DOHH2 (cell line): ENCODE measurements around the gene IRF2BP2.

Source experiments
- H3F3A ChIP-seq: fragments of 200-600 bp; sonication (generic), shearing (Covaris generic); 2 replicates; pipeline ENCODE4 v1.6.0; 2016; ENCODE audit warnings: antibody characterized with exemption, mild to moderate bottlenecking; ENCODE audit not compliant: control insufficient read depth, insufficient read depth
- H3K27ac ChIP-seq: fragments of 200-600 bp; sonication (generic); 2 replicates; pipeline ENCODE4 v1.5.1; 2014; ENCODE audit warnings: low read depth, mild to moderate bottlenecking, low read length, moderate library complexity
- H3K27me3 ChIP-seq: fragments of 200-600 bp; sonication (generic); 2 replicates; pipeline ENCODE4 v1.6.1; 2014; ENCODE audit warnings: mild to moderate bottlenecking, low read length, mixed read lengths; ENCODE audit not compliant: control insufficient read depth
- H3K36me3 ChIP-seq: fragments of 200-600 bp; sonication (generic); 2 replicates; pipeline ENCODE4 v1.6.1; 2014; ENCODE audit warnings: mild to moderate bottlenecking, low read length, moderate library complexity, mixed read lengths; ENCODE audit not compliant: control insufficient read depth
- H3K4me1 ChIP-seq: fragments of 200-600 bp; sonication (generic); 2 replicates; pipeline ENCODE4 v1.6.1; 2014; ENCODE audit warnings: mild to moderate bottlenecking, low read length, mixed read lengths; ENCODE audit not compliant: control insufficient read depth
- H3K4me2 ChIP-seq: fragments of 200-600 bp; sonication (generic); 2 replicates; pipeline ENCODE4 v1.6.0; 2014; ENCODE audit warnings: mild to moderate bottlenecking, low read length, moderate library complexity
- H3K4me3 ChIP-seq: fragments of 200-600 bp; sonication (generic); 2 replicates; pipeline ENCODE4 v1.5.1; 2014; ENCODE audit warnings: mild to moderate bottlenecking, low read length, mixed read lengths
- H3K79me2 ChIP-seq: fragments of 200-600 bp; sonication (generic); 2 replicates; pipeline ENCODE4 v1.6.1; 2014; ENCODE audit warnings: mild to moderate bottlenecking, low read length, mixed read lengths; ENCODE audit not compliant: control insufficient read depth
- H3K9me2 ChIP-seq: fragments of 200-600 bp; sonication (generic); replicated peaks from 2 replicates; pipeline ENCODE4 v1.6.1; 2014; ENCODE audit warnings: mild to moderate bottlenecking, low read length, mixed read lengths; ENCODE audit not compliant: control insufficient read depth
- H3K9me3 ChIP-seq: fragments of 200-600 bp; sonication (generic); 2 replicates; pipeline ENCODE4 v1.6.1; 2014; ENCODE audit warnings: antibody characterized with exemption, low read length, mixed read lengths; ENCODE audit not compliant: control insufficient read depth, insufficient read depth
- H4K20me1 ChIP-seq: fragments of 200-600 bp; sonication (generic); 2 replicates; pipeline ENCODE4 v1.6.0; 2014; ENCODE audit warnings: low read depth, mild to moderate bottlenecking, antibody characterized with exemption, low read length, moderate library complexity; ENCODE audit not compliant: control insufficient read depth, insufficient read depth
- EZH2phosphoT487 ChIP-seq: fragments of 200-600 bp; sonication (generic); IDR thresholded peaks from 2 replicates; pipeline ENCODE4 v1.6.1; 2017; ENCODE audit warnings: borderline replicate concordance, mild to moderate bottlenecking, antibody characterized with exemption, low read length, moderate library complexity, mixed read lengths
- TF ChIP-seq, protein P1 (sequence below): fragments of 200-600 bp; sonication (generic); IDR thresholded peaks from one replicate; pipeline ENCODE4 v1.5.1; 2014; ENCODE audit warnings: antibody characterized with exemption, mild to moderate bottlenecking, low read depth, low read length; ENCODE audit not compliant: poor library complexity, severe bottlenecking

Gene IRF2BP2

DNA sequence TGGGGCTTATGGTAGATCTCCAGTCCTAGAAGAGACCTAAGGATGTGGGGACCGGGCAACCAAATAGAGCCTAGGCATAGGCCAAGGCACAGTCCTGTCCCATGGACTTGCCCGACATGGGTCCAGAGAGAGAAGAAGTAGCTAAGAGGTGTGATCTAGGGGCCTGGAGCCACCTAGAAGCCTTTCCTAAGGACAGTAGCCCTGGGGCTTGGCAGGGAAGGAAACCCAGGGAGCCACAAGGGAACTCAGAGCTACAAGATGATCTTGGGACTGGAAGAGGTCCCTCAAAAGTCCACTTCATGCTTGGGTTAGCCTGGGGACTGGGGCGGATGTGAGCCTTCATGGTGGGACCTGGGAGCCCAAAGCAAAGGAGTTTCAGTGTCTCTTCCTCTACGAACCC lies 18.8 kb downstream of the IRF2BP2 start:
- Histone ChIP-seq H3K4me2 (no peak overlapping the region), H3K27ac (no peak overlapping the region), H3K4me1 (no peaks in the 10 kb centered on the region), H3K4me3 (no peak overlapping the region), H3K9me2 (no peaks in the 10 kb centered on the region), H3K79me2 (no peaks in the 10 kb centered on the region), H3K36me3 (no peaks in the 10 kb centered on the region), H4K20me1 (no peaks in the 10 kb centered on the region), H3K27me3 (peaks cover 3% of the 10 kb centered on the region; the same call in 1 of the 2 replicates), H3K9me3 (no peaks in the 10 kb centered on the region), H3F3A (no peaks in the 10 kb centered on the region)
- TF ChIP-seq, protein P1, sequence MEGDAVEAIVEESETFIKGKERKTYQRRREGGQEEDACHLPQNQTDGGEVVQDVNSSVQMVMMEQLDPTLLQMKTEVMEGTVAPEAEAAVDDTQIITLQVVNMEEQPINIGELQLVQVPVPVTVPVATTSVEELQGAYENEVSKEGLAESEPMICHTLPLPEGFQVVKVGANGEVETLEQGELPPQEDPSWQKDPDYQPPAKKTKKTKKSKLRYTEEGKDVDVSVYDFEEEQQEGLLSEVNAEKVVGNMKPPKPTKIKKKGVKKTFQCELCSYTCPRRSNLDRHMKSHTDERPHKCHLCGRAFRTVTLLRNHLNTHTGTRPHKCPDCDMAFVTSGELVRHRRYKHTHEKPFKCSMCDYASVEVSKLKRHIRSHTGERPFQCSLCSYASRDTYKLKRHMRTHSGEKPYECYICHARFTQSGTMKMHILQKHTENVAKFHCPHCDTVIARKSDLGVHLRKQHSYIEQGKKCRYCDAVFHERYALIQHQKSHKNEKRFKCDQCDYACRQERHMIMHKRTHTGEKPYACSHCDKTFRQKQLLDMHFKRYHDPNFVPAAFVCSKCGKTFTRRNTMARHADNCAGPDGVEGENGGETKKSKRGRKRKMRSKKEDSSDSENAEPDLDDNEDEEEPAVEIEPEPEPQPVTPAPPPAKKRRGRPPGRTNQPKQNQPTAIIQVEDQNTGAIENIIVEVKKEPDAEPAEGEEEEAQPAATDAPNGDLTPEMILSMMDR = no peak
- TF ChIP-seq EZH2phosphoT487 = no peak

DNA sequence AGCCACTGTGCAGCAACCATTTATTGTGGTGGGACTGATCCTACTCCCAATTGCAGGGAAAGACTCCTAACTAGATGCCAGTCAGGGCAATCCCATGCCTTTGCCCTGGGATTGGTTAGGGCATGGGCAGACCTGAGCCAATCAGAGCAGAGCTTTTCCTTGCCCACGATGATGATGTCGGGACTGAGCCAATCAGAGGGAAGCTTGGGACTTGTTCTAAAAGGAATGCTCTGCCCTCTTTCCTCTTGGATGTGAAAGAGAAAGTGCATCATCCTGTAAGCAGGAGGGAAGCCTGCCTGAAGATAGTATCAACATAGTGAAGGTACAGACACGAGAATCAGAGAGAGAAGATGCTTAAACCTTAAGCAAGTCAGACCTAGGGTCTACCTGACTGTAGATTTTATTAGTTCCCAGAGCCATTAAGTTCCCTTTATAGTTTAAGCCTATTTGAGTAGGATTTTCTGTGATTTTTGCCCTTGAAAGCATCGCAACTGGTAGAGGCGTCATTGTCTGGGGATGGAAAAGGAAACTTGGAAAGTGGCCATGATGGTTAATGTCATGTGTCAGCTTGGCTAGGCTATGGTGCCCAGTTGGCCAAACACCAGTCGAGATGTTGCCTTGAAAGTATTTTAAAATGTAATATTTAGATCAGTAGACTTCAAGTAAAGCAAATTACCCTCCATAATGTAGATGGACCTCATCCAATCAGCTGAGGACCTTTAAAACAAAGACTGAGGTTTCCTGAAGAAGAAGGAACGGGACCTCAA lies 19.9 kb downstream of the IRF2BP2 start:
- Histone ChIP-seq H3F3A (no peaks in the 10 kb centered on the region), H3K4me1 (no peaks in the 10 kb centered on the region), H3K4me3 (no peak overlapping the region), H4K20me1 (no peaks in the 10 kb centered on the region), H3K27ac (no peak overlapping the region), H3K27me3 (peaks cover 3% of the 10 kb centered on the region; the same call in 1 of the 2 replicates), H3K79me2 (no peaks in the 10 kb centered on the region), H3K9me2 (no peaks in the 10 kb centered on the region), H3K4me2 (no peak overlapping the region), H3K36me3 (no peaks in the 10 kb centered on the region), H3K9me3 (no peaks in the 10 kb centered on the region)
- TF ChIP-seq, protein P1 = no peak
- no peak for TF ChIP-seq EZH2phosphoT487

DNA sequence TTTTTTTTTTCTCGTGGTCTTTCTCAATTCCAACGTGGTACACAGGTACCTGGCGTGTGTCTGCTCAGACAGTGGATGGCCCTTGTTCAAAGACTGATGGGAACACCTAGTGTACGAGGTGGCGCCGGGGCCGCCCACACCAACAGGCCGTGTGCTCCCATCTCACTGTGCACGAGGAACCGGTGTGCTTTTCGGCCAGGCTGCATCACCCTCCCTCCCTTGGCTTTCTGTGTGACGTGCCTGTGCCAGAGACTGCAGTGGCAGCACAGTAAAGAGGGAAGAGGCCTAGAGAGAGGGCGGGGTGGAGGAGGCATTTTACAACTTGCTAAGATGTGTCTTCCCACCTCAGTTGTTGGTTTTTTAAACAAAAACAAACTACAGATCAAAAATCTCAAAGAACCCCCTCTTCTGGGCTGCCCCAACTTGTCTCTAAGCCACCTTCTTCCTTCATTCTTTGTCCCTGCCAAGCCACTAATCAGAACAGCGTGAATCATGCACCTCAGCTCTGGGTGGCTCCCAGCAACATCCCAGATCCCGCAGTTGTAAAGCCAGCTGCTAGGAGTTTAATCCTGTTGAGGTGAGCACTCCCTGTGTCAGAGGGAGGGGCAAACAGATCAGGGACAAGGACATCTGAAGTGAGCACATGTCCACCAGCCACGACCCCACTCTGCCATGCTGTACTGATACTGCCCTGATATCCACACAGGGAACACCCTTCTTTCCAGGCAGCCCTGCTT lies 20.7 kb downstream of the IRF2BP2 start:
- TF ChIP-seq, protein P1 = no peak
- no peak for TF ChIP-seq EZH2phosphoT487

More for the DNA sequence above, 20.7 kb downstream of the IRF2BP2 start:
- Histone ChIP-seq H3K4me2 (no peak overlapping the region), H3K9me2 (no peaks in the 10 kb centered on the region), H3K9me3 (no peaks in the 10 kb centered on the region), H3K4me3 (no peak overlapping the region), H4K20me1 (no peaks in the 10 kb centered on the region), H3K79me2 (no peaks in the 10 kb centered on the region), H3F3A (no peaks in the 10 kb centered on the region), H3K27ac (no peak overlapping the region), H3K27me3 (peaks cover 3% of the 10 kb centered on the region; the same call in 1 of the 2 replicates), H3K4me1 (no peaks in the 10 kb centered on the region), H3K36me3 (no peaks in the 10 kb centered on the region)
